HG03280 (cell line): ENCODE data around the gene STOML3.
A peak's percentile ranks its signal among the peaks of the same experiment; 100 is the strongest.
"Not testable (repeated sequence)": the region's sequence is repeated elsewhere in the genome, so short reads cannot be mapped to it uniquely, and the experiment has no call there.

Experiments used
- ATAC-seq: cut with Tn5 transposase; IDR thresholded peaks from one replicate; pipeline ENCODE4 v1.9.1; 2021; ENCODE audit warnings: mild to moderate bottlenecking, moderate library complexity; ENCODE audit not compliant: unreplicated experiment

The STOML3 gene, protein sequence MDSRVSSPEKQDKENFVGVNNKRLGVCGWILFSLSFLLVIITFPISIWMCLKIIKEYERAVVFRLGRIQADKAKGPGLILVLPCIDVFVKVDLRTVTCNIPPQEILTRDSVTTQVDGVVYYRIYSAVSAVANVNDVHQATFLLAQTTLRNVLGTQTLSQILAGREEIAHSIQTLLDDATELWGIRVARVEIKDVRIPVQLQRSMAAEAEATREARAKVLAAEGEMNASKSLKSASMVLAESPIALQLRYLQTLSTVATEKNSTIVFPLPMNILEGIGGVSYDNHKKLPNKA

DNA sequence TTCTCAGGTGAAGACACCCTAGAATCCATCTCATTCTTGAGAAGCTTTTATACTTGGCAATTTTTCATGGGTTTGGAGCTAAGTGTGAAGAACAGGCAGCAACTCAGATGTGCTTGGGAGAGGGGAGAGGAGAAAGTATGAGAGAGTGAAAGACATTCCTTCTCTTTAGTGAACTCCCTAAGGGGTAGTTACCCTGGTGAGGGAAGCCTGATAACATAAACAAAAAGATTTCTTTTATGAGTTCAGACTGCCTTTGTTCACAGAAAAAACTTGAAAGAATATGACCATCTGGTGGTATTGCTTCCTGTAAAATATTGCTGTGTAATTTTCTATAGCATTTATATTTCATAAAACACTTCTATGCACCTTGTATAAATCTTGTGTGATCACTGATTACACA lies at the start of gene STOML3:
Gene STOML3 (minus strand): TSS at position 139 of the 400 bp plus-strand sequence. CDS start 110 bp downstream, at position 29.
- no peak for ATAC-seq

DNA sequence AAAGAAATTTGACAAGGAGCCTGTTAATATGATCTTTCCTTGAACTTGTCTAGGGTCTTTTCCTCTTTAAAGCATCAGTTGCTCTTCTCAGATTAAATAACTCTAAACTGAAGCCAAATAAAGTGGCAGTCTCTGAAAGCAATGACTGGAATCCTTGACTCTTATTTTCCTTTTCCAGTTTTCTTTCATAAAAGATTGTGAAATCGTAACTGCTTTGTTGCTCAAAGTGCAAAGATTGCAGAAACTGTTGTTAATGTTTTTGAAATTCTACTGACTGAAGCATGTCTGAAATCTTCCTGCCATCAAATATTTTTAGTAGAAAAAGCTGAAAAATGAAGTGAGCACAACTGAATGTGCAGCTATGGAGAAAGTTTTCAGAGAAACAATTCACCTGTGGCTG lies 49.6 kb upstream of the STOML3 start:
- ATAC-seq = no peak

DNA sequence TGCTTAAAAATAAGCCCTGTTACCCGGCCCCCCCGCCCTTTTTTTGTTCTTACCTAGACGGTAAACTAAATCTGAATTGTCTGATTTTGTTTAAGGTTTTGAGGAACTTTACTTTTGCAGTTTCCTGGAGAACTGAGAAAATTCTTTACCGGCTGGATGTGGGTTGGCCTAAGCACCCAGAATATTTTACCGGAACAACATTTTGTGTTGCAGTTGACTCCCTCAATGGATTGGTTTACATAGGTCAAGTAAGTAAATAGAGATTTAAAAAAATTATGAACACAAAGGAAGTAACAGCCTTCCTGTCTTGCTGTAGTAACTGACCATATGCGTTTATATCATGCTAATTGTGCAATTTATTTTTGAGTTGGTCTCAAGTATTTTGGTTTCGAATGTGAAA lies 48.4 kb upstream of the STOML3 start:
- ATAC-seq = no peak

DNA sequence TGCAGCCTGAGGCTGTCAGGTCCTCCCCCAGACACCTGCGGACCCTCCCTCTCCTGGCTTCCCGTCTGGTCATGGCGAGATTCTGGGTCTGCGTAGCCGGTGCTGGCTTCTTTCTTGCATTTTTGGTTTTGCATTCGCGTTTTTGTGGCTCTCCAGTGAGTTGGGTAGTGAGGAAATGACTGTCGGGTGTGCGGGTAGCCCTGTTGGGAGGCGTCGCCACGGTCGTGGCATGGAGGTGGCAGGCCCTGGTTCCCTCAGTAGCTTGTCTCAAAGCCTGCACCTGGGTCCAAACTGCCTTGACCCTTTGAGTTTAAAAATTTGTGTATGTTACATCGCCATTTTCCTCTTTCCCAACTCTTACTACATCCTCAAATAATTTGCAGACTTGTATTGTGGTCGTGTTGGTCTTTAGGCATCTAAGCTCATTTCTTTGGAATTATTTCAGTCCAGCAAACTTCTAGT lies 48.0 kb upstream of the STOML3 start:
- peak; percentile 33 for ATAC-seq

DNA sequence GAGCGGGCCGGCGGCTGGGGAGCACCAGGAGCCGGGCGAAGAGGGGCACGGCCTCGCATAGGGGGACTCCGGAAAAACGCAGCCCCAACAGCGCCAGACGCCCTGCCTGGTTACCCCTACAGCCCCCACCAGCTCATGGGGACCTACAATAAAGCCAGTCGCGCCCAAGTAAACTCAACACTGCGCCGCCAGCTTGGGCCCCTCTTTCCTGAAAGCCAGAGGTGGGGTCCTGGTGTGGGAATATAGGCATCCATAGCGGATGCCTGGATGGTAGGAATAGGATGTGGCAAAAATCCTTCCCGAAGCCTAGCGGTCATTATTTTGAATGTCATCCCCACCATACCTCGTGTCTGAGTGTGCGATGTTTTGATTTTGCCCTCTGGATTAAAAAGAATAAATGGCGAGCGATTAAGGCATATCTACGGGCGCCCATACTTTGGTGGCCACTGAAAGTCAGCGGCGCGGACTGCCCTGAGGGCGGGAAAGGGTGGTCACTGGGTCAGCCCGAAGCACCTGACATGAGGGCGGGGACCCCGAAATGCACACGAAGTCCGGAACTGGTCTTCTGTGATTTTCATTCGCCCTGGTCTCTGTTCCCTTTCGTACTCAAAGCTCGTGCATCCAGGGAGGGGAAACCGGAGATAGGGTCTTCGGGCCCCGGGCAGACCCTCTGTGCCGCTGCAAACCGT lies 47.4 kb upstream of the STOML3 start, which contains the start of the genes NHLRC3 and PROSER1:
Gene NHLRC3 (plus strand): TSS at position 577 of the 689 bp plus-strand sequence. CDS start 184 bp downstream, outside the sequence.
Gene PROSER1 (minus strand): TSS at position 210 of the 689 bp plus-strand sequence. CDS start 847 bp downstream, outside the sequence.
- ATAC-seq = peak; percentile 61

DNA sequence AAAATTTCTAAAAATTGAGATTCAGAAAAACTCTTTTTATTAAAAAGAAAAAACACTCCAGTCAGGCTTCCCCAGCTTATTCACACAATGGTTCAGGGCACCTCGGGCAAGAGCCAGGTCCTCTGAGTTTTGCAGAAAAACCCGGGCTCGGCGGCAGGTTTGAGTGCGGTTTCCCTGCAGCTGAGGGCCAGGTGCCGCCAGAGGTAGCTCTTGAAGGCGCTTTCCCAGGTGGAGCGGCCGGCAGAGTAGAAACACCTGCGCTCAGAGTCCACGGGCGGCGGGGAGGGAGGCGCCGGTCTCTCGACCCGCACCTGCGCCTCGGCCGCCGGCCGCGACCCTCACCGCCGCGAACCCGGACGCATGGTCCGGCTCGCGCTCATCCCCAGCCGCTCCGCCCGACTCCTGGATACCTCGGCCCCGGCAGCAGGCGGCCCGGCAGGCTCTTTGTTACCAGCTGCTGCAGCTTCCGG lies 46.8 kb upstream of the STOML3 start:
- peak; percentile 37 for ATAC-seq

DNA sequence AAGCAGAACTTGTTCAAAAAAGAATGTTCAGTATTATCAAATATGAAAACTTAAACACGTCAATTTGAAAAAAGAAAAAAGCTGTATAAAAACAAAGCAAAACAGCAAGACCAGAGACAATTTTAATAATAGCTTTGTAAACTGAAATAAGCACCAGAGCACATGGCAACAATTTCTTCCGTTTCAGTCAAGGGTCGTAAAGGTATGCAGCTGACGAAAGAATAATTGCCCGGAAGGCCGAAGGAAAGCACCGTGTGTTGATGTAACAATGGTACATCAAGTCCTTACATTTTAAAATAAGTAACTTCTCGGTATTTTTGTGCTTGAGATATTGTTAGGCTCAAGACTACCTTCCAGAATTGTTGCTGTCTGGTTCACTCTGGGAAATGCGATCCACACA lies 45.6 kb upstream of the STOML3 start:
- ATAC-seq = peak; percentile 22

DNA sequence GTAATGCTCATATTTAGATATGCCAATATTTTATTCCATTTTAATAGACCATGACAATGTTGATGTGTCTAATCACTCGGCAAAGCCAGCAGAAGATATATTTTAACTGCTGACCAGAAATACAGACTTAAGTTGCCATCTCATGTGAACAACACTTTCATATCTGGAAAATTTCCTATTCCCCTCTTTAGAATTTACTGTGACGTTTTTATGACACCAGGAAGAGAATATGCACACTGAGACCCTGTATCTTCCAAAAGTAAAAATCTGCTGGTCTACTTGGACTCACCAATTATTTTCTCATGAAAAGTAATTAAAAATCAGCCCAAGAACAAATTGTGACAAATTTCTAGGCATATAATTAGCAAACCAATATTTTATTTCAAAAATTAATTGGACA lies 45.2 kb upstream of the STOML3 start:
- ATAC-seq = no peak

DNA sequence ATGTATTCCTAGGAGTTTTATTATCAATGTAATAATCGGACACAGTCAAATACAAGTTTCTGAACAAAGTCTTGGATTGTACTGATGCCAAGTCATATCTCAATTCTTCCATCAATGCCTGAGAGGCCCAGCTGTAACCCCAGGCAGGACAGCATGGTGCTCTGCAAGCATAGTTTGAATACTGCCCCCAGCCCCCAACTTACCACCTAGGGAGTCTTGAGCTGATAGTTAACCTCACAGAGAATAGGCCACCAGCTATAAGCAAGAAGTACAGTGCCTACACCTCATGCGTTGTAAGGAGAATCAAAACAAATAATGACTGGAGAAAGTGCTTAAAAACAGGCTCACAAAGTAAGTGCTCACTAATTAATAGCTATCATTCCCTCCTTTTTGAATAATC lies 44.6 kb upstream of the STOML3 start:
- no peak for ATAC-seq

DNA sequence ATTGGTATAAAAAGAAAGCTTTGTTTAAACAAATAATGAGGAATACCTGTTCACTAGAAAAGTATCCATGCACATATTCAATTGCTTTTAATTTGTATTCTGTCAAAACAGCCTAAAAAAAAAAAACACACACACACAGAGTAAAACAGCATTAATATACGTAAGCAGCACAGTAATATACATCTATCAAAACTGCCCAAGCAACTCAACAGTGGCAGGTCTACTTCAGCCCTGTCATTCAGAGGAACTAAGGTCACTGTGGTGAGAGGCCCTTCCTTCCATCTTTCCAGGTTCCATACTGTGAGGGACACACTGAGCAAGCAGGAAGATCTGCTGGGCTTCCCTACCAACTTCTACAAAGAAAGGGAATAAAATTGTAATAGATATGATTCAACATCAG lies 43.5 kb upstream of the STOML3 start:
- no peak for ATAC-seq

DNA sequence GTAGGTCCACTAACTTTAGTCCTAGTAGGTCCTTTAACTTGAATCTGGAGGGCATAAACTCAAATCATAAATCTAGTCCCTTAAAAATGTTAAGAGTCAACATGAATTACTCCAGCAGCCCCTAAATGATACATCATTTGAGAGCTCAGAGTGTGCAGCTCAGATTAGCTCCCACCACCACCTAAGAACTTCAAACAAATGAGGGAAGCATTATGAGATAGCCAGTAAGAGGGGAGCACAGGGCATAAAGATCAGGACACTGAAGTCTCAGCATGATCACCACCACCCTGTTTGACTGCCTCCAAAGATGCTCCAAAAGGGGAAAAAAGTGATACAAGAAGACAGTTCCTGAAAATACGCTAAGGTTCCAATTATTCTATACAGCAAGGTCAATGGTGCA lies 41.5 kb upstream of the STOML3 start:
- ATAC-seq = no peak

DNA sequence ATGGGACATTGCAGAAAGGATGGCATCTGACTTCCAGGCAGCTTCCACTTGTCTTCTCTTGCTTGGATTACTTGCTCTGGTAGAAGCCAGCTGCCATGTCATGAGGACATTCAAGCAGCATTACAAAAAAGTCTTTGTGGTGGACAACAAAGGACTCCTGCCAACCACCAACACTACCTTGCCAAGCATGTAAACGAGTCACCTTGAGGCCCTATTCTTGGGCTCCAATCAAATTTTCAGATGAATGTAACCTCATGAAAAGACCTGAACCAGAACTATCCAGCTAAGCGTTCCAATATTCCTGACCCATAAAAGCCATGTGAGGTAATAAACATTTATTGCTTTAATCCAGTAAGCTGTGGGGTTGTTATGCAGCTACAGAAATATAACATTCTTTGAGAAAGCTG lies 34.8 kb upstream of the STOML3 start:
- no peak for ATAC-seq

DNA sequence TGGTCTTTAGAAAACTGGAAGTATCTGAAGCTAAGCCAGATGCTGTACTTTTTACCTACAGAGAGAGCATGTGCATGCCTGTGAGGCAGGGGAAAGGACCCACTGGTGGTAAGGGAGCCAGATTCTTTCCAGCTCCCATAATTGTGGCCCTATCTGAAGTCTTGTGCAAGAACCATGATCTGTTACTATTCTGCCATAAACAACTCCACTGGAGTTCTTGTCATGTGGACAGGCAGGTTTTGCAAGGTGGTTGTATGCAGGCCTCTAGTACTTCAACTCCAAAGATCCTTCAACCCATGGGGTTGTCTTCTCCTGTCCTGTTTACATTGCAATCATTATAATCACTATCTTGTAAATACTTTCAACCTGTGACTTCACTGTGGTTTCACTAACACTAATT lies 33.1 kb upstream of the STOML3 start:
- no peak for ATAC-seq

DNA sequence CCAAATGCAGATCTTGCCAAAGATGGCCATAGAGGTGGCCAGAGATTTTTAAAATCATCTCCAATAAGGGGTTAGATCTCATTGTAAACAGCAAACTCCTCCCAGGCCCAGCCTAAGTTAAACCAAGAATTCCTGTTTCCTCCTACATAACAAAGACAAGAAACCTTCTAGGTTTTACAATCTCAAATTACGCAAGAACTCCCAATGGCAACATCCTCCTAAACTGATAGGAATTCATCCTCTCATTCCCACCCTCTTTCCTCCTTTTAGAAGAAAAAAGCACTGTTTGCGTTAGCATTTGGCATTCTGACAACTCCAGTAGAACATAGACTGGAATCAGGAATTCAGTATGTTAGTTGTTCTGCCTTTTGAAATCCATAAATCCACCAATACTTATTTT lies 32.7 kb upstream of the STOML3 start:
- ATAC-seq = no peak

DNA sequence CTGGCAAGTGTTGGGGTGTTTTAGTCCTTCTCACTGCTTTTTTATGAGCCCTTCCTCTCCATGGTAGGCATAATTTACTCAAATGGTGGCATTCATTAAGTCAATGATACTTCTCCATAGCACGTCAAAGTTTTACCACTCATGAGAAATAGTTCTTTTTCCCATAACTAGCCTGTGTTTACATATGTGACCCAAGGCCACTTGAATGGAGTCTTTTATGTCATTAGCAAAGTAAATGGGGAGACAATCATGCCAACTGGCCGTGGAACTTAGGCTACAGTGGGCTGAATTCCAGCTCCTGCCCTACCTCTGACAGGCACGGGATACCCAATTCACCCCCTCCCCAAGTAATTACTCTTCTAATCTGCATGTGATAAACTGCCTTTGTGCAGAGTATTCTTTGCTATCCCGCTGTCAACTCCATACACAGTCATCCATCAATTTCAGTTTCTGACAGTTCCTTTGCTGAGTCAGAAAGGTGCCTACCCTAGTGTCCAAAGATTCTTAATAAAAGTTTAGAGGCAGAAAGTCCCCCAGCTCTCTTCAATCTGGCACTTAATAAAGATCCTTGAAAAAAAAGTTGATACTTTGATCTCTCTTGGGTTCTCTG lies 30.3 kb upstream of the STOML3 start:
- ATAC-seq = no peak

DNA sequence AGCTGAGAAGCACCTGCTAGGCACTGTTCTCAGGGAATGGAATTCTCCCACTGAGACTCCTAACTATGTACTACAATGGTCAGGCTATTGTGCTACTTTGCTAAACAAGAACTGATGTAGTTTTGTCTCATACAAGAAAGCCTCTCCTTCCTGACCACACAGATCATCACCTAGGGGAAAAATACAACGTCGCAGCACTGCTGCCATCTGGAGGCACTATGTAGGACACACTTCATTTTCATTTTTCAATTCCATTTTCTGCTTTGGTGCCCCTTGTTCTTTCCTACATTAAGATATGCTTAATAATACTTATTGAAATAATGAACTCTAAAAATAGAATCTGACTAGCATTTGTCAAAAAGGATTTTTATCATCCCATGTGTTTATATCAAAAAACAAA lies 26.2 kb upstream of the STOML3 start:
- peak; percentile 86 for ATAC-seq

DNA sequence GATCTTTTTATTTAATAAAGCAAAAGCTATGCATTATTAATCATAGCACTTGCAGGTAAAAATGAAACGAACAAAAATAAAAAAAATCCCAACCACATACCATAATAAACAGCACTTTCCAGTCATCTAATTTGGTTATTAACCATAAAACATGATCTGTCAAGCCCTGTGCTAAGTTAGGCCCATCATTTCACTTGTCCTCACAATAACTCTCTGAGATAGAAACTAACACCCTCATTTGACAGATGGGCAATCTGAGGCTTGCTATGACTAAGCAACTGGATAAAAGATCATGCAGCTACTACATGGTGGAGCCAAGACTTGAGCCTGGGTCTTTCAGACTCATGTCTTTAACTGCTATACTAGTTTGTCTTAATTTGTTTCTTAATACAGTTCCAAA lies 25.5 kb upstream of the STOML3 start:
- ATAC-seq = peak; percentile 68

DNA sequence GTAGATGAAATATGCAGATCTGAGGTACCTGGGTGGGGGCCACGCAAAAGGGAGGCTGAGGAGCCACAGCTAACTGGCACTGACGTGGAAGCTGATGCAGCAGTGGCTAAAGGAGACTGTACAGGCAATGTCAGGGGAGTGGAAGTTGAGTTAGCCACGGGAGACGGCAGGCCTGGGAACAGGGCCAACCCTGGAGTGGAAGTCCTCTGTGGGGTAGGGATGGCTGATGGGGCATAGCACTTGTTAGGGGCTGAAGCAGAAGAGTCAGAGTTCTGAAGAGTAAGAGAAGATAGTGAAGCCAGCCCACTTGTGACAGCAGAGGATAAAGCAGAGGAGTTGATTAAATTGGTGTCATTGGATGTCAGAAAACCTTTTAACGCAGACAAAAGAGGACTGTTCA lies 22.8 kb upstream of the STOML3 start:
- no peak for ATAC-seq

DNA sequence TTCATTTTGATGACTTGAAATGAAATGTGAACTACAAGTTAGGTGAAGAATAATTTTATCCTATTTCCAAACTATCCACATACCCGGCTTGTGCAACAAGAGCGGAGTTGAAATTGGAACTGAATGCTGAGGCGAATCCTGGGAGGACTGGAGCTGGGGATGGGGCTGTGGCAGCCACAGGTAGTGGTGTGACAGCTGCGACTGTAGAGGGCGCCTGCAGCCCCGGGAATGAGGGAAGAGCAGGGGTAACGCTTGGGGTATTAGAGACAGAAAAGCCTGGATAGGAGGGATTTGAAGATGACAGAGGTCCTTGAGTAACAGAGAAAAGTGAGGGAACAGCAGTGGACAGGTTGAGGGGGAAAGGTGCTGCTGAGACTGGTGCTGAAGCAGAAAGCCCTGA lies 22.0 kb upstream of the STOML3 start:
- no peak for ATAC-seq

DNA sequence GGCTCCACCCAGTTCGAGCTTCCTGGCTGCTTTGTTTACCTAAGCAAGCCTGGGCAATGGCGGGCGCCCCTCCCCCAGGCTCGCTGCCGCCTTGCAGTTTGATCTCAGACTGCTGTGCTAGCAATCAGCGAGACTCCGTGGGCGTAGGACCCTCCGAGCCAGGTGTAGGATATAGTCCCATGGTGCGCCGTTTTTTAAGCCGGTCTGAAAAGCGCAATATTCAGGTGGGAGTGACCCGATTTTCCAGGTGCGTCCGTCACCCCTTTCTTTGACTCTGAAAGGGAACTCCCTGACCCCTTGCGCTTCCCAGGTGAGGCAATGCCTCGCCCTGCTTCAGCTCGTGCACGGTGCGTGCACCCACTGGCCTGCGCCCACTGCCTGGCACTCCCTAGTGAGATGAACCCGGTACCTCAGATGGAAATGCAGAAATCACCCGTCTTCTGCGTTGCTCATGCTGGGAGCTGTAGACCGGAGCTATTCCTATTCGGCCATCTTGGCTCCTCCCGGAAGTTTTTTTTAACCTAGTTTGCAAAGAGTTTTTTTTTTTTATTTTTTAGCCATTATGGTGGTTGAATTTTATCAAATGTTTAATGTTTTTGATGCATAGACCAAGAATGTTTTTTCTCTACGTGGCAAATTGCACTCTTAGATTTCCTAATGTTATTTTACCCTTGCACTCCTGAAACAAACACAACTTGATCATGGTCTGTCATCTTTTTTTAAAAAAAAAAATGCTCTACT lies 15.9 kb upstream of the STOML3 start:
- not testable (repeated sequence) for ATAC-seq

DNA sequence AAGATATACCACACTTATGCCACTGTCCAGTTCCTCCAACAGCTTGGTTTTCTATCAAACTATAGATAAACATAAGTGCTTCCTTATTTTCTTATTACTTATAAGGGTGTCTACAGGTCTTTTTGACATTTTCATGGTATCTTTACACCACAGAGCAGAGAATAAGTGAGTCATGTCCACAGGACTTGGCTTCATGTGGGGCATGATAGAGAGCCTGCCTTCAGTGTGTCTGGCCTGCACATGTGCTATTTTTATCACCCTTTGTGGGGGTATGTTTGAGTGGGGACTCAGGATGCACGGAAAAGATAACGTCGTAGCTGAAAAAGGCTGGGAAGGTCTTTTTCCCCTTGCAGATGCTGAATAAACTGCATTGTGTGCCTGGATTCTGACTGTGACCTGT lies 8.1 kb upstream of the STOML3 start:
- ATAC-seq = no peak
